Stimulated activated CD4-positive, alpha-beta T cell treated with anti-CD3 and anti-CD28 coated beads, Interleukin-15, amount 100 ng/mL, for 24 hours (primary cell): ENCODE results near the gene UBL5.

Experiments
- DNase-seq: peaks from one replicate; pipeline ENCODE4 v3.0.0-alpha.2; 2020

UBL5 gene

GRCh38 chr19:9856609-9857008, 28.9 kb downstream of the UBL5 start:
- no peak for DNase-seq

DNA sequence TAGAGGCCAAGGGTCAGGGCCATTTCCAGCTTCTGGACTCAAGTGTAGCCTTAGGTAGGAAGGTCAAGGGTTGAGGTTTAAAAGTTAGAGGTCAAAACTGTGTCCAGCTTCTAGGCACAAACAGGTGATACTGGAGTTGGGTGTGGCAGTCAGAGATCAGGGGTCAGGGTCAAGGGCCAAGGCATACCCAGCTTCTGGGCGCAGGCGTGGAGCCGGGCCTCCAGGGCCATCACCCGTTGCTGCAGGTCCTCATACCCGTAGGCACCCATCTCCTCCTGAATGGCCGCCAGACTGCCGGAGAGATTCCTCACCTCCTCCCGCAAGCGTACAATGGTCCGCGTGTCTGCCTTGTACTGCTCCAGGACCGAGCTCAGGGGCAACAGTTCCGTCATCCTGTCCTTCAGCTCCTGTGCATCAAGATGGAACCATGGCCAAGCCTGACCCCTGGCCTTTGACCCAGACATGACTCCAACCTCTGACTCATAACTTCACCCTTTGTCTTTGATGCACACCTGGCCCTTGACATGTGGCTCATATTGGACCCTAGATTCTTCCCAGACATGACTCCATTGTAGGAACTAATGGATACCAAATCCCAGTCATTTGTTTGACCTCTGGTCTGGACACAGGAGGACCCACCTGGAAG, 29.5 kb downstream of the UBL5 start:
- no peak for DNase-seq

DNA sequence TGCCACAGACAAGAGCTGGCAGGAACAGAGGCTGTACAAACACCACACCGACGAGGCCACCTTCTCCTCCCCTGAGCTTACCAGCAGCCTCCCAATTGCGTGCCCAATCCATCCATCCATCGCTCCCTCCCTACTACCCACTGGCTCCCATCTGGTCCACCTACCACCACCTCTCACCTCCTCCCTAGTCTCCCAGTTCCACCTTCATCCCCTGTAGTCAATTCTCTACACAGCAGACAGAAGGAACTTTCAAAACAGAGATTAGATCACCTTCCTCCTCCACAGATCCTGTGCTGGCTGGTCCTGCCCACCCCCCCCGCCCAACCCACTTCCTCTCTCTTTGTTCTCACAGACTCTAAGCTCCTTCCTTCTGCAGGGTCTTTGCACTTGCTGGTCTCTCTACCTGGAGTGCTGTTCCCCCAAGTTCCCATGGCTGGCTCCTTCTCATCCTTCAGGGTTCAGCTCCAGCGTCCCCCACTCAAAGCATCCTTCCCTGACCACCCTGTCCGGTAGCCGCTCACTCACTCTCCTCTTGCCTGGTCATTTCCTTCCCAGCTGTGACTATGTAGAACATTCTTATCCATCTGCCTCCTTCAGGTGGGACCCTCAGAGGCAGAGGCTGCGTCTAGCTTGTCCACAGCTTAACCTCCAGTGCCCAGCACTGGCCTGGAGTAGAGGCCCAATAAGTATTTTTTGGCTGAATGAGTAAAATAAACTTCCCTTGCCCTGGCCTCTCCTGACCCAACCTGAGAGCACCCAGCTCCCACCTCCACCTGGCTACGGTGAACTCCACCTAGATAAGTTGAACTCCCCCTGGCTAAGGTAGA, 30.4 kb downstream of the UBL5 start:
- DNase-seq: no peak

DNA sequence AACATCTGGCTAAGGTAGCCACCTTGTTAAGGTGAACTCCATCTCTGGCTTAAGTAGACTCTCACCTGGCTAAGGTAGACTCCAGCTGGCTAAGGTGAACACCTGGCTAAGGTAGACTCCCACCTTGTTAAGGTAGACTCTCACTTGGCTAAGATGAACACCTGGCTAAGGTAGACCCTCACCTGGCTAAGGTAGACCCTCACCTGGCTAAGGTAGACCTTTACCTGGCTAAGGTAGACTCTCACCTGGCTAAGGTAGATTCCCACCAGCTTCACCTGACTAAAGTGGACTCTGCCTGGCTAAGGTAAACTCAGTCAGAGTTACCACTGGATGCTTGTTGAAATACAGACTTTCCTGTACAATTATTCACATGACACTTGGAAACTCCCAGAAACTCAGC, 31.0 kb downstream of the UBL5 start:
- no peak for DNase-seq

DNA sequence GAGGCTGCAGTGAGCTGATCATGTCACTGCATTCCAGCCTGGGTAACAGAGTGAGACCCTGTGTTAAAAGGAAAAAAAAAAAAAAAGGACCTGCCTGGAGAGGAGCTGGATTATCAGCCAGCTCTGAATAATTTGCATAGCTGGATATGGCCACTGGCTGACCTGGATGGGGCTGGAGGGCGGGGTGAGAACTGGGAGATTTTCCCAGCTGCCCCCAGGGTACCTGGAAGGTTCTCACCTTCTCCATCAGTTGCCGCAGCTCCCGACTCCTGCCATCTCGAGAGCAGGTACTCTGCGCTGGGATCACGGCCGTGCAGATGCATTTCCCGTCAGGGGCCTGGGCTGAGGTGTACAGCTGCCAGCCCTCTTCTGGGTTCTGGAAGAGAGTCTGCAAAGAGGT, 32.7 kb downstream of the UBL5 start:
- no peak for DNase-seq

DNA sequence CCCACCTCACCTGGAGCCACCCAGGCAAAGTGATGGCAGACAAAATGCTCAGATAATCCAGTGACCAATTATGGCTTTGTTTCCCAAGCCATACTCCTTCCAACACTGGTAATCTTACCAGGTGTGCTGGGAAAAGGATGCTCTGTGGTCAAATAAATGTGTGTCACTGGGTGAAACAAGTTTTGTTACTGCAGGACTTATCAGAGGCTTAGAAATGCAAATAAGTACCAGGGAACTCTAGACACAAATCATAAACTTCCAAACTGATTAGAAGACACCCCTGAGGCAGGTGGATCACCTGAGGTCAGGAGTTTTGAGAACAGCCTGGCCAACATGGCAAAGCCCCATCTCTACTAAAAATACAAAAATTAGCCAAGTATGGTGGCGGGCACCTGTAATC, 33.8 kb downstream of the UBL5 start:
- no peak for DNase-seq

DNA sequence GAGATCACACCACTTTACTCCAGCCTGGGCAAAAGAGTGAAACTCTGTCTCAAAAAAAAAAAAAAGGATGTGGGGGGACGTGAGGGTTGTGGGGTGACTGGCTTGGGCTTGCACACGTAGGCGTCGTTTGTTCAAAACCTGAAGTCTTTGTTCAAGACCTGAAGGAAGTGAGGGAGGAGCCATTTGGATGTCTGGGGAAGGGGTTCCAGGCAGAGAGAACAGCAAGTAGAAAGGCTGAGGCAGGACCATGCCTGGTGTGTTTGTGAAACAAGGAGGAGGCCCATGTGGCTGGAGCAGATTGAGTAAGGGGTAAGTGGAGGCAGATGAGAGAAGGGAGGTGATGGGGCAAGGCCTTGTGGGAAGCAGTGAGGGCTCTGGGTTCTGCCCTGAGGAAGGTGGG, 35.2 kb downstream of the UBL5 start:
- no peak for DNase-seq

- peak; percentile 33 for DNase-seq
These were observed 36.0 kb downstream of the UBL5 start for GRCh38 chr19:9863759-9864158.

DNA sequence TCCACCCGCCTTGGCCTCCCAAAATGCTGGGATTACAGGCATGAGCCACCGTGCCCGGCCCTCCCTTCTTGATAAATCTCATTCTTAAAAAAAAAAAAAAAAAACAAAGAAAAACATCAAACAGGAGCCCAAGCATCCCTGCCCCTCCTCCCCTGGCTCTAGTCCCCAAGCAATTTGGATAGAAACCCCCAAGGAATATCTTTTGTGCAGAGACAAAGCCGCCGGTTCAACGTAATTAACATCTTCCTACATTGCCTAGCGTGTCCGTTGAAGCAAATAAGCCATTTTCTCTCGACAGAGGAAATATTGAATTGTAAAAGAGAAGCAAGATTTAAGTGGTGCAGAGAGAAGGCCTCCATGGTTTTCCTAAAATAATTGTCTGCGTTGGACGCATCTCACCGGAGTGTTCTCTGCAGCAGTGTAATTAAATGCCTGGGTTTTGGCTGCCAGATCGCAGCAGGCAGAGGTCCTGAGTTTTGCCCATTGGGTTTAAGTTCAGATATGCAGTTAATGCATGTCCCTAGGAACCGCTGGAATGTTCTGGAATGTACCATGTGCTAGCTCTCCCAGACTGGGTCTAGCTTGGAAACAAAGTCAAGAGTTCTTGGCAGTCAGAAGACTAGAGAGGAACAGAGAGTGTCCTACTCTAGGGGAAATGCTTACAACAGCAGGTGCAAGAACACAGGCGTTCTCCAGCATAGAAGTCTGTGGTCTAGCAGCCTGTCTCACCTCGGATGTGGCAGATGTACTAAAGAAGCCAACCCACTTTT, 38.2 kb downstream of the UBL5 start:
- DNase-seq: no peak

DNA sequence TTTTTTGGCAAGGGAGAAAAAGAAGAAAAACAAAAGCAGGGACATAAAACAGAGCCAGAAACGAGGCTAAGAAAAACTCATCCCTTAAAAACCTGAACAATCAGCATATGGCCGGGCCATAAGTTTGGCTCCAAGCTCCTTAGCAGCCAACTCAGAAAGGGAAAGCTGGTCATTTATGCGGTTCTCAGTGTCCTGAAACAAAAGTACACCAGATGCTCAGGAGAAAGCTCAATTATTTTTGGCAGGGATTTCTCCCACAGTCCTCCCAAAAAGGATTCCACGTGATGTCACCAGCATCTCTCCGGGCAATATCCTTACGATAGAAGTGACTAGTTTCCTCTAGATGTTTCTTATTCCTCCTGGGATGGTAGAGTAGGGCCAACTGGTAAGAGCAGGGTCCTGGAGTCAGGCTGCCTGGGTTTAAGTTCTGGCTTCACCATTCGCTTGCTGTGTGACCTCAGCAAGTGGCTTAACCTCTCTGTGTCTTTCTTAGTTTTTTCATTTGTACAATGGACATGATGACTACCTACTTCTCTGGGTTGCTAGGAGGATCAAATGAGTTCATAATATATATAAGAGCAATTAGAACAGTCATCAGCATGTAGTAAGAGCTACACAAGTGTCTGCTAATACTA, 41.4 kb downstream of the UBL5 start:
- no peak for DNase-seq

DNA sequence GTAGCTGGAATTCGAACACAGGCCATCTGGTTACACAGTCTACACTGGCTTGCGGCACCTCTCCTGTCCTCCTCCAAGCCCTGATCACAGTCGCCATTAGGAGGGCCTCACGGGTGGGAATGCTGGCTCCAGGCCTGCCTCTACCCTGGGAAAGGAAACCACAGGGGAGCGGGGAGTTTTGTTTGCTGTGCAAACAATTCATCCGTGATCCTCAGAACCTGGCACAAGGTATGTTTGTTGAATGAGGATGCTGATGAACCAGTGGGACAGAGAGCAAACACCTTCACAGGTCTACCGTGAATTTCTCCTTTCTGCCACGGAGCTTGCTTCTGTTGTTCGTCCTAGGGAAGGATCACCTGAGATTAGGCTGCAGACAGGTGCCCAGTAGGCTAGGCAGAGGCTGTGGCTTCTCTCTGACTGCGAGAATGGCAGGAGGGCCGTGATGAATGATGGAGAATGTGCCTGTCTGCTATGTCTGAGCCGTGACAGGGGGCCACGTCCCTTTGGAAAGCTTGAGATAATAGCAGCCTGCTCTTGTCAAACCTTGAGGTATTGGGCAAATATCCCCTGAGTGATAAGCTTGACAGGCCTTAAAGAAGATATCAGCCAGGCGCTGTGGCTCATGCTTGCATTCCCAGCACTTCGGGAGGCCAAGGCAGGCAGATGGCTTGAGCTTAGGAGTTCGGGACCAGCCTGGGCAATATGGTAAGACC, 44.1 kb downstream of the UBL5 start:
- DNase-seq: no peak

DNA sequence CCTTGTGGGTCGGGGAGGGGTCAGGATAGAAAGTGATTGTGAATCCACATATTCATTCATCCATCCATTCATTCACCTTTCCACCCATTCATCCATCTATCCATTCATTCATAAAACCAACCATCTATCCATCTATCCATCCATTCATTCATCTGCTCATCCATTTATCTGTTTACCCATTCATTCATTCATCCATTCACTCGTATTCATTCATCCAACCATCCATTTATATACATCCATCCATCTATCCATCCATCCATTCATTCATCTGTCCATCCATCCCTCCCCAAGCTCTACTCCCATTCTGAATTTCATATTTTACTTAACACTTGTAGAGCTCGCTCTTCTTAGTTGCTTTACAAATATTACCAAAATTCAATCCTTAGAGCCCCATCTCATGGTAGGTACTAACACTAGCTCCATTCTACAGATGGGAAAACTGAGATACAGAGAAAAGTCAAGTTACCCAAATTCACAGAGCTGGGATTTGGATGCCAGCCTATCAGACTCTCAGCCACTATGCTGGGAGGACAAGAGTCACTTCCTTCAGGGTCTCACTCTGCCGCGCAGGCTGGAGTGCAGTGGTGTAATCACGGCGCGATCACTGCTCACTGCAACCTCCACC, 45.0 kb downstream of the UBL5 start:
- DNase-seq: no peak

DNA sequence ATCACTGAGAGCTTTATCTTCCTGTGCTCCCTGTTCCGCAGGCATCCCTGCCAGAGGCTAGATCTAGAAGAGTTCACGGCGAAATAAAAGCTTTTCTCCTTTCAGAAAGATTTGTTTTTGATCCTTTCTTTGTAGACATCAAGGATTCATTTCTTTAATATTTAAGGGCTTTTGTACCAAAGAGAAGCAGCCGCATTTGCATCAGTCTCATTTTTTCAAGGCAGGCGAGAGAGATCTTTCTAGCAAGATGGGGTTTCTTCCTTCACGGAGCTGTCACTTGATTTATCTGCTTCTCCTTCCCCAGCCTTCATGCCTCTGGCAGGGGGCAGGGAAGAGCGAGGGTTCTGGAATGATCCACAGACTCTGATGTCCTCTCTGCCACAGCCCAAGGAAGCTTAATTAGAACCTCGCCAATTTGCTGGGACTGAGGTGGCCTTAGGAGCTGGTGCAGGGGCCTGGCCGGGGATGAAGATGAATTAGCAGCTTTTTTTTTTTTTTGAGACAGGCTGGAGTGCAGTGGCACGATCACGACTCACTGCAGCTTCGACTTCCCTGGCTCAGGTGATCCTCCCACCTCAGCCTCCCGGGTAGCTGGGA, 47.4 kb downstream of the UBL5 start:
- no peak for DNase-seq

DNA sequence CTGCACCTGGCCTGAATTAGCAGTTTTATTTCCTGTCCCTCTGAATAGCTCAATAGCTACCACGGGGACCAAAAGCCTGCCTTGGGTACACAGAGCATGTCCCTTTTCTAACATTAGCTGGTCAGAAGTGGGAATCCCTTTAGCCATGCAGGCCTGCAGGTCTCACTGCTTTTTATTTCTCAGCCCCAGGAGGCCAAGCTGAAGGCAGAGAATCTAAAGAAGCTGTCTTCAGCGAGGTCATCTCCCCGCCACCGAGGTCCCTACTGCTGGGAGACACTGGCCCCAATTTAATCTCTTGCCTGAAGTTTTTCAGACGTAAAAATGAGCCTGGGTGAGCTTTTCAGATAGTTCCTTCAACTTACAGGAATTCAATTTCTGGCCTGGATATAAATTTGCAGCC, 48.1 kb downstream of the UBL5 start:
- DNase-seq: no peak

DNA sequence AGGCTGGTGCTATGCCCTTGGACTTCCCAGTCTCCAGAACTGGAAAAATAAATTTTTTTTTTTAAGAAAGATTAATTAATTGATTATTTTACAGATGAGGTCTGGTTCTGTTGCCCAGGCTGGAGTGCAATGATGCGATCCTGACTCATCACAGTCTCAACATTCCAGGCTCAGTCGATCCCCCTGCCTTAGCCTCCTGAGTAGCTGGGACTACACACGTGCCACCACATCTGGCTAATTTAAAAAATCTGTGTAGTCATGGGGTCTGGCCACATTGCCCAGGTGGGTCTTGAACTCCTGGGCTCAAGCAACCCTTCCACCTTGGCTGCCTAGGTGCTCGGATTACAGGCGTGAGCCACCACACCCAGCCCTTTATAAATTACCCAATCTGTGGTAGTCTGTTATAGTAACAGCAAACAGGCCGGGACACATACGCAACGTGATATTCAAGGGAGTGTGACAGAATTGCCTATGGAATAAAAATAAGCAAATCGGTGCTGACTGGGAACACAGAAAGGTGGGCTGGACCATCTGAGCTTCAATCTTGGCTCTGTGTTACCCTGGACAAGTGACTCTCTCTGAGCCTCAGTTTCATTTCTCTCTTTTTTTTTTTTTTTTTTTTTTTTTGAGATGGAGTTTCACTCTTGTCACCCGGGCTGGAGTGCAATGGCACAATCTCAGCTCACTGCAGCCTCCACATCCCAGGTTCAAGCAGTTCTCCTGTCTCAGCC, 50.2 kb downstream of the UBL5 start:
- no peak for DNase-seq

GRCh38 chr19:9878511-9879196, 50.9 kb downstream of the UBL5 start:
- no peak for DNase-seq
